HepG2 (cell line): ENCODE data around the gene AEBP1. TPM values are rescaled to one million over a fixed set of nuclear protein-coding genes. Genes with fewer than 3 reads are reported as not detected.
"Not testable (repeated sequence)": the region's sequence is repeated elsewhere in the genome, so short reads cannot be mapped to it uniquely, and the experiment has no call there.

Source experiments
- ATAC-seq: fragments of 200-7000 bp; cut with Tn5 transposase; 3 replicates; pipeline ENCODE4 v1.9.1; 2020; ENCODE audit warnings: mild to moderate bottlenecking, moderate library complexity
- BruUV-seq: library from RNA; stranded (reverse); fragments of 400-500 nt; replicated peaks from 2 replicates; lab custom pipeline; 2021; lab: Mats Ljungman, UMichigan
- CTCF ChIA-PET: fragments of 300-600 bp; formaldehyde crosslinking; extraction: SDS; loops from one replicate; lab custom pipeline; 2021; ENCODE audit warnings: low total read pairs, inconsistent platforms, low intra/inter-chr PET ratio; lab: Yijun Ruan, JAX
- POLR2A ChIA-PET: fragments of 350-600 bp; sonication (Branson Sonifier 250); formaldehyde crosslinking; loops from one replicate; lab custom pipeline; 2020; ENCODE audit warnings: antibody characterized with exemption, inconsistent platforms; lab: Yijun Ruan, JAX
- DNase-seq: peaks from one replicate; pipeline ENCODE4 v3.0.0-alpha.2; 2015; ENCODE audit warnings: low spot score
- FAIRE-seq: peaks from 3 replicates; lab custom pipeline; 2011; peaks lifted over from hg19 to GRCh38; lab: Jason Lieb, UNC
- H2AFZ ChIP-seq: one replicate; pipeline ENCODE4 v1.6.1; 2011; ENCODE audit warnings: low read length, inconsistent platforms
- H3K27ac ChIP-seq: fragments of 300-600 bp; 3 replicates; pipeline ENCODE4 v1.8.0; 2011; ENCODE audit warnings: mixed run types, mild to moderate bottlenecking, mixed read lengths, low read length, inconsistent platforms; ENCODE audit not compliant: insufficient read depth; ENCODE audit errors: extremely low read length
- H3K27me3 ChIP-seq, 2 experiments: fragments of 200-600 bp in 1 of 2; 2 replicates in 1 of 2; 3 replicates in 1 of 2; pipeline versions ENCODE4 v1.6.0 to v1.8.0; 2011; ENCODE audit warnings: low read length in 2 of 2, mild to moderate bottlenecking in 2 of 2, moderate library complexity in 2 of 2, inconsistent platforms in 1 of 2; ENCODE audit not compliant: insufficient read depth in 2 of 2, control insufficient read depth in 1 of 2
- H3K36me3 ChIP-seq, 2 experiments: fragments of 200-600 bp in 1 of 2; replicated peaks in 1 of 2; 2 replicates in 1 of 2; 3 replicates in 1 of 2; pipeline versions ENCODE4 v1.5.1 to v1.8.0; 2011; ENCODE audit warnings: low read length in 2 of 2, inconsistent platforms in 1 of 2; ENCODE audit not compliant: insufficient read depth in 2 of 2, control insufficient read depth in 1 of 2
- H3K4me1 ChIP-seq: 2 replicates; pipeline ENCODE4 v1.5.1; 2012; ENCODE audit warnings: low read length, inconsistent platforms; ENCODE audit not compliant: insufficient read depth
- H3K4me2 ChIP-seq: 2 replicates; pipeline ENCODE4 v1.6.0; 2011; ENCODE audit warnings: low read depth, low read length, inconsistent platforms
- H3K4me3 ChIP-seq, 3 experiments: fragments of 200-600 bp in 1 of 3; sonication (generic), shearing (Covaris generic) in 1 of 3; replicated peaks in 1 of 3; 2 replicates each; pipeline ENCODE4 v1.5.1; 2011 to 2016; ENCODE audit warnings: low read length in 3 of 3, inconsistent platforms in 2 of 3, low read depth in 2 of 3, mild to moderate bottlenecking in 2 of 3, control low read depth in 1 of 3, mixed read lengths in 1 of 3; ENCODE audit not compliant: insufficient read depth in 1 of 3
- H3K79me2 ChIP-seq: one replicate; pipeline ENCODE4 v1.6.1; 2011; ENCODE audit warnings: low read length, inconsistent platforms; ENCODE audit not compliant: insufficient read depth
- H3K9ac ChIP-seq: 2 replicates; pipeline ENCODE4 v1.6.0; 2011; ENCODE audit warnings: mild to moderate bottlenecking, low read depth, low read length, inconsistent platforms; ENCODE audit not compliant: insufficient read depth
- H3K9me3 ChIP-seq: 2 replicates; pipeline ENCODE4 v1.5.1; 2012; ENCODE audit warnings: mild to moderate bottlenecking, low read length
- H4K20me1 ChIP-seq: 2 replicates; pipeline ENCODE4 v1.6.0; 2011; ENCODE audit warnings: inconsistent platforms, mild to moderate bottlenecking, low read length, moderate library complexity; ENCODE audit not compliant: insufficient read depth
- MTF2 ChIP-seq: sonication (generic); formaldehyde crosslinking; IDR thresholded peaks from 2 replicates; pipeline ENCODE4 v1.5.0; 2020; ENCODE audit warnings: missing genetic modification reagents, borderline replicate concordance
- MYC ChIP-seq: sonication (generic); formaldehyde crosslinking; IDR thresholded peaks from 2 replicates; pipeline ENCODE4 v1.9.0; 2021; ENCODE audit warnings: missing genetic modification reagents, borderline replicate concordance
- ZMYM3 ChIP-seq: sonication (generic); formaldehyde crosslinking; IDR thresholded peaks from 2 replicates; pipeline ENCODE4 v1.5.1; 2020; ENCODE audit warnings: mild to moderate bottlenecking, missing genetic modification reagents
- ZNF549 ChIP-seq: sonication (generic); formaldehyde crosslinking; IDR thresholded peaks from 2 replicates; pipeline ENCODE4 v1.5.0; 2020; ENCODE audit warnings: missing genetic modification reagents
- WGBS: methylation state at CpG from one replicate; pipeline ENCODE4 v1.1.6; 2017; ENCODE audit warnings: low lambda C conversion rate; 5-methylcytosine and 5-hydroxymethylcytosine counted together
- in situ Hi-C: cut with HindIII; loops from 2 replicates; pipeline ENCODE4 v1.10.0; 2017; ENCODE audit warnings: low pct_unique_long_range_greater_than_20kb; ENCODE audit not compliant: extremely low pct_ligation_motif_present
- intact Hi-C: fragments of 100-400 bp; cut with micrococcal nuclease; formaldehyde crosslinking; loops from one replicate; pipeline ENCODE4 v1.10.0; 2022; ENCODE audit not compliant: unreplicated experiment
- polyA plus RNA-seq, 8 experiments: library from polyadenylated mRNA; depleted of rRNA in 3 of 8; stranded (reverse) in 7 of 8; unstranded in 1 of 8; fragments of >200 nt; fragmentation: Illumina TruSeq in 4 of 8; extraction: Trizol in 4 of 8; gene quantifications; 2 replicates each; pipeline versions ENCODE4 v1.2.1 to v1.2.3, GENCODE V29; 2011 to 2016; ENCODE audit warnings: low read depth in 4 of 8, missing spikeins in 1 of 8, mixed read lengths in 1 of 8; ENCODE audit not compliant: insufficient read depth in 1 of 8
- total RNA-seq, 5 experiments: library from RNA; depleted of rRNA; stranded (reverse); fragments of >200 nt; fragmentation: Illumina TruSeq; extraction: Trizol; gene quantifications; 2 replicates each; pipeline ENCODE4 v1.2.3, GENCODE V29; 2016; ENCODE audit warnings: low read depth in 1 of 5
- TF ChIP-seq, protein P1 (sequence below): sonication (generic); formaldehyde crosslinking; IDR thresholded peaks from 2 replicates; pipeline ENCODE4 v1.5.0; 2020; ENCODE audit warnings: mild to moderate bottlenecking, missing genetic modification reagents
- TF ChIP-seq, protein P2 (sequence below): sonication (generic); formaldehyde crosslinking; conservative IDR thresholded peaks from 2 replicates; pipeline ENCODE4 v1.5.0; 2020; ENCODE audit warnings: missing genetic modification reagents

The AEBP1 gene
- total and polyA plus RNA-seq, 2 of the 13 experiments (the other 11 are each of a cell fraction or from before 2014, with no cell fraction given), result 0.22 to 0.55 TPM

DNA sequence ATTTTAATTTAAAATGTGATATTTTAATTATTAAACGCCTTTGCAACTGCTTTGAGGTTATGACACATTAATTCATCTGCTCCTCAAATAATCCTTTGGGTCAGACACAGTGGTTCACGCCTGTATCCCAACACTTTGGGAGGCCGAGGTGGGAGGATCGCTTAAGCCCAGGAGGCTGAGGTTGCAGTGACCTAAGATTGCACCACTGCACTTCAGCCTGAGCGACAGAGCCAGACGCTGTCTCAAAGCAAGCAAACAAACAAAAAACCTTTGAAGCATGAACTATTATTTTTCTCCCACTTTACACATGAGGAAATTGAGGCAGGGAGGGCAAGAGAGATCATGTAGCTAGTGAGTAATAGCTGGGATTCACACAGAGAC, 20.7 kb downstream of the AEBP1 start:
- POLR2A ChIA-PET, result no interaction called here
- H3K79me2 ChIP-seq, result peaks cover 14% of the 10 kb centered on the region
- DNase-seq (no peak), ATAC-seq (no peak), FAIRE-seq (no peak)
- H3K4me3 ChIP-seq, result no peak overlapping the region
- 25% methylated on average over 6 of the region's 6 CpGs for WGBS
- no peak overlapping the region for H3K9ac ChIP-seq
- peaks cover 6 to 20% of the 10 kb centered on the region in 2 experiments for H3K36me3 ChIP-seq
- peak; percentile 52; the same call in 1 of the 2 replicates for TF ChIP-seq ZMYM3 (CRISPR knock-in tag)
- TF ChIP-seq, protein P1, sequence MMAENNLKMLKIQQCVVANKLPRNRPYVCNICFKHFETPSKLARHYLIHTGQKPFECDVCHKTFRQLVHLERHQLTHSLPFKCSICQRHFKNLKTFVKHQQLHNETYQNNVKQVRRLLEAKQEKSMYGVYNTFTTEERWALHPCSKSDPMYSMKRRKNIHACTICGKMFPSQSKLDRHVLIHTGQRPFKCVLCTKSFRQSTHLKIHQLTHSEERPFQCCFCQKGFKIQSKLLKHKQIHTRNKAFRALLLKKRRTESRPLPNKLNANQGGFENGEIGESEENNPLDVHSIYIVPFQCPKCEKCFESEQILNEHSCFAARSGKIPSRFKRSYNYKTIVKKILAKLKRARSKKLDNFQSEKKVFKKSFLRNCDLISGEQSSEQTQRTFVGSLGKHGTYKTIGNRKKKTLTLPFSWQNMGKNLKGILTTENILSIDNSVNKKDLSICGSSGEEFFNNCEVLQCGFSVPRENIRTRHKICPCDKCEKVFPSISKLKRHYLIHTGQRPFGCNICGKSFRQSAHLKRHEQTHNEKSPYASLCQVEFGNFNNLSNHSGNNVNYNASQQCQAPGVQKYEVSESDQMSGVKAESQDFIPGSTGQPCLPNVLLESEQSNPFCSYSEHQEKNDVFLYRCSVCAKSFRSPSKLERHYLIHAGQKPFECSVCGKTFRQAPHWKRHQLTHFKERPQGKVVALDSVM (CRISPR knock-in tag), result peak; percentile 91
- TF ChIP-seq MTF2 (CRISPR knock-in tag), result no peak
- no peak for TF ChIP-seq ZNF549 (CRISPR knock-in tag)
- TF ChIP-seq, protein P2, sequence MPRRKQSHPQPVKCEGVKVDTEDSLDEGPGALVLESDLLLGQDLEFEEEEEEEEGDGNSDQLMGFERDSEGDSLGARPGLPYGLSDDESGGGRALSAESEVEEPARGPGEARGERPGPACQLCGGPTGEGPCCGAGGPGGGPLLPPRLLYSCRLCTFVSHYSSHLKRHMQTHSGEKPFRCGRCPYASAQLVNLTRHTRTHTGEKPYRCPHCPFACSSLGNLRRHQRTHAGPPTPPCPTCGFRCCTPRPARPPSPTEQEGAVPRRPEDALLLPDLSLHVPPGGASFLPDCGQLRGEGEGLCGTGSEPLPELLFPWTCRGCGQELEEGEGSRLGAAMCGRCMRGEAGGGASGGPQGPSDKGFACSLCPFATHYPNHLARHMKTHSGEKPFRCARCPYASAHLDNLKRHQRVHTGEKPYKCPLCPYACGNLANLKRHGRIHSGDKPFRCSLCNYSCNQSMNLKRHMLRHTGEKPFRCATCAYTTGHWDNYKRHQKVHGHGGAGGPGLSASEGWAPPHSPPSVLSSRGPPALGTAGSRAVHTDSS, result no peak
- TF ChIP-seq MYC (CRISPR knock-in tag), result no peak
- H3K9me3 ChIP-seq, result no peaks in the 10 kb centered on the region
- no peaks in the 10 kb centered on the region; a peak in 1 of 5 replicates for H3K27me3 ChIP-seq
- CTCF ChIA-PET, result no interaction called here
- intact Hi-C loops, result no loop called here
- no peak overlapping the region for H2AFZ ChIP-seq
- no peak overlapping the region for H3K27ac ChIP-seq
- peaks cover 33% of the 10 kb centered on the region for H3K4me1 ChIP-seq
- BruUV-seq, result no TSS peak
- in situ Hi-C loops, result loop anchor here (5.0 kb wide), 1 partner anchor 72 kb away; no protein-coding TSS in a partner anchor
- no peak overlapping the region for H3K4me2 ChIP-seq
- H4K20me1 ChIP-seq, result no peaks in the 10 kb centered on the region

DNA sequence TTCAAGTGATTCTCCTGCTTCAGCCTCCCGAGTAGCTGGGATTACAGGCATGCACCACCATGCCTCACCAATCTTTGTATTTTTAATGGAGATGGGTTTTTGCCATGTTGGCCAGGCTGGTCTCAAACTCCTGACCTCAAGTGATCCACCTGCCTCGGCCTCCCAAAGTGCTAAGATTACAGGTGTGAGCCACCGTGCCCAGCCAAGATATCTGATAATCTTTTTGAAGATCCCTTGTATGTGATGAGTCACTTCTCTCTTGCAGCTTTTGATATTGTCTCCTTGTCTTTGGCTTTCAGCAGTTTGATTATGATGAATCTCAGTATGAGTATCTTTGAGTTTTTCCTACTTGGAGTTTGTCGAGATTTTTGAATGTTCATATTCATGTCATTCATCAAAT, 22.4 kb downstream of the AEBP1 start:
- CTCF ChIA-PET, result not testable (repeated sequence)

More for the DNA sequence above, 22.4 kb downstream of the AEBP1 start:
- Histone ChIP-seq H3K4me1 (peaks cover 45% of the 10 kb centered on the region), H3K79me2 (peaks cover 14% of the 10 kb centered on the region)
- H3K4me2 ChIP-seq, H3K27ac ChIP-seq, intact Hi-C loops, DNase-seq, H3K9me3 ChIP-seq, POLR2A ChIA-PET, H3K27me3 ChIP-seq, H3K4me3 ChIP-seq, H3K9ac ChIP-seq, BruUV-seq, ATAC-seq, H3K36me3 ChIP-seq, H2AFZ ChIP-seq, FAIRE-seq, H4K20me1 ChIP-seq, in situ Hi-C loops: not testable (repeated sequence)
- 16% methylated on average over 4 of the region's 4 CpGs for WGBS
